Measurements from ENCODE around the gene CHRNA10. TPM values are rescaled to one million over a fixed set of nuclear protein-coding genes. Genes with fewer than 3 reads are reported as not detected.

Gene CHRNA10
- total RNA-seq, 4 donors from 2014 or later: 0.38 to 1.1 (median 1.1) TPM; not detected in 1

GRCh38 chr11:3623121-3623520 lies 48.1 kb downstream of the CHRNA10 start:
- Histone ChIP-seq H3K27ac (no peak overlapping the region), H3K4me3 (no peak overlapping the region), H3K27me3 (no peaks in the 10 kb centered on the region), H3K36me3 (no peaks in the 10 kb centered on the region), H3K4me1 (no peaks in the 10 kb centered on the region), H3K9me3 (no peaks in the 10 kb centered on the region)
- whole genome bisulfite sequencing, 2 donors: 80 to 83% methylated on average over 5 of the region's 5 CpGs
- intact Hi-C loops (cut with DNase I): no loop called here
- TF ChIP-seq, protein P1, sequence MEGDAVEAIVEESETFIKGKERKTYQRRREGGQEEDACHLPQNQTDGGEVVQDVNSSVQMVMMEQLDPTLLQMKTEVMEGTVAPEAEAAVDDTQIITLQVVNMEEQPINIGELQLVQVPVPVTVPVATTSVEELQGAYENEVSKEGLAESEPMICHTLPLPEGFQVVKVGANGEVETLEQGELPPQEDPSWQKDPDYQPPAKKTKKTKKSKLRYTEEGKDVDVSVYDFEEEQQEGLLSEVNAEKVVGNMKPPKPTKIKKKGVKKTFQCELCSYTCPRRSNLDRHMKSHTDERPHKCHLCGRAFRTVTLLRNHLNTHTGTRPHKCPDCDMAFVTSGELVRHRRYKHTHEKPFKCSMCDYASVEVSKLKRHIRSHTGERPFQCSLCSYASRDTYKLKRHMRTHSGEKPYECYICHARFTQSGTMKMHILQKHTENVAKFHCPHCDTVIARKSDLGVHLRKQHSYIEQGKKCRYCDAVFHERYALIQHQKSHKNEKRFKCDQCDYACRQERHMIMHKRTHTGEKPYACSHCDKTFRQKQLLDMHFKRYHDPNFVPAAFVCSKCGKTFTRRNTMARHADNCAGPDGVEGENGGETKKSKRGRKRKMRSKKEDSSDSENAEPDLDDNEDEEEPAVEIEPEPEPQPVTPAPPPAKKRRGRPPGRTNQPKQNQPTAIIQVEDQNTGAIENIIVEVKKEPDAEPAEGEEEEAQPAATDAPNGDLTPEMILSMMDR (IDR thresholded peaks at IDR 0.05): no peak
- TF ChIP-seq POLR2A (IDR thresholded peaks at IDR 0.05): no peak
- no peak for DNase-seq

GRCh38 chr11:3622521-3622920 lies 48.7 kb downstream of the CHRNA10 start:
- no peaks in the 10 kb centered on the region for H3K9me3 ChIP-seq
- intact Hi-C loops (cut with DNase I): no loop called here
- no peaks in the 10 kb centered on the region for H3K27me3 ChIP-seq
- no peaks in the 10 kb centered on the region for H3K36me3 ChIP-seq
- WGBS, 2 donors: 66 to 75% methylated on average over 4 of the region's 4 CpGs
- no peak for TF ChIP-seq POLR2A (IDR thresholded peaks at IDR 0.05)
- TF ChIP-seq, protein P1 (IDR thresholded peaks at IDR 0.05): no peak
- no peak overlapping the region for H3K4me3 ChIP-seq
- H3K27ac ChIP-seq: no peak overlapping the region
- no peaks in the 10 kb centered on the region for H3K4me1 ChIP-seq
- DNase-seq: no peak

- 65 to 66% methylated on average over 8 of the region's 8 CpGs for WGBS, 2 donors
- no peak for TF ChIP-seq POLR2A (IDR thresholded peaks at IDR 0.05)
- TF ChIP-seq, protein P1 (IDR thresholded peaks at IDR 0.05): no peak
- Histone ChIP-seq H3K4me3 (no peak overlapping the region), H3K36me3 (no peaks in the 10 kb centered on the region), H3K27me3 (peaks cover 0 to 4% (median 0%) of the 10 kb centered on the region in 4 donors), H3K9me3 (no peaks in the 10 kb centered on the region), H3K4me1 (peaks cover 0 to 3% (median 0%) of the 10 kb centered on the region in 3 donors), H3K27ac (no peak overlapping the region)
- no peak for DNase-seq
- intact Hi-C loops (cut with DNase I): no loop called here
Measured at GRCh38 chr11:3617990-3618389, 53.2 kb downstream of the CHRNA10 start.

GRCh38 chr11:3616721-3617460 lies 54.3 kb downstream of the CHRNA10 start:
- peaks cover 0 to 4% (median 0%) of the 10 kb centered on the region in 4 donors for H3K27me3 ChIP-seq
- H3K27ac ChIP-seq: no peak overlapping the region
- no peak overlapping the region for H3K4me3 ChIP-seq
- WGBS, 2 donors: 82 to 87% methylated on average over 19 to 21 of the region's 25 CpGs
- no peaks in the 10 kb centered on the region for H3K9me3 ChIP-seq
- TF ChIP-seq POLR2A (IDR thresholded peaks at IDR 0.05): no peak
- TF ChIP-seq, protein P1 (IDR thresholded peaks at IDR 0.05): no peak
- H3K36me3 ChIP-seq: no peaks in the 10 kb centered on the region
- no peak for DNase-seq
- intact Hi-C loops (cut with DNase I): no loop called here
- peaks cover 0 to 3% (median 0%) of the 10 kb centered on the region in 3 donors for H3K4me1 ChIP-seq

DNA sequence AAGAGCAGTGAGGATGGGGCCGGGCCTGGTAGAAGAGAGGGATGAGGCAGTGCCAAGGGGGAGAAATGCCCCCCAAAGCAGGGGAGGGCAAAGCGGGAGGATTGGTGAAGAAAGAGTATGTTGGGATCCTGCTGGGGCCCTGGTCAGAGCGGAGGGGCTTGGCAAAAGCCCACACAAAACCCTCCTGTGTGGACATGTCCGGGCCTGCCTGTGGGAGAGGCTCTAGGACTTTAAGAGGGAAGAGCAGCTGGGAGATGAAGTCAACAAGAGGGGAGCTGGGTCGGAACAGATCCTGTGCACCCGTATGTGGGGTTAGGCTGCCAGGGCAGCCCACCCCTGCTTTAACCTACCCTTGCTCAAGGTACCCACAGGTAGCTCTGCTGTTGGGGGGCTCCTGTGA lies 55.2 kb downstream of the CHRNA10 start:
- H3K4me1 ChIP-seq: peaks cover 0 to 3% (median 0%) of the 10 kb centered on the region in 3 donors
- H3K4me3 ChIP-seq: no peak overlapping the region
- no peak for DNase-seq
- no peaks in the 10 kb centered on the region for H3K9me3 ChIP-seq
- intact Hi-C loops (cut with DNase I): no loop called here
- TF ChIP-seq, protein P1 (IDR thresholded peaks at IDR 0.05): no peak
- no peak for TF ChIP-seq POLR2A (IDR thresholded peaks at IDR 0.05)
- H3K27me3 ChIP-seq: peaks cover 0 to 4% (median 0%) of the 10 kb centered on the region in 4 donors
- no peaks in the 10 kb centered on the region for H3K36me3 ChIP-seq
- H3K27ac ChIP-seq: no peak overlapping the region
- 56 to 68% methylated on average over 6 of the region's 6 CpGs for WGBS, 2 donors

Small RNAs within 50 kb of the gene (small RNA-seq; reads per million reads assigned to genes)
- gene RF00019 (0 reads per million in 4 donors), gene RNU6-1143P (0 reads per million in 4 donors)

Other genes with a start within 250 kb of the CHRNA10 start
- gene ART5, start 29.4 kb downstream of the CHRNA10 start, total RNA-seq: under 1 TPM in 1 of 4 donors, not detected in 3; 0.76 TPM
- not detected for gene ART1, start 26.3 kb downstream of the CHRNA10 start, total RNA-seq
- gene NUP98, start 126.2 kb upstream of the CHRNA10 start, total RNA-seq: 100 to 1,000 TPM in 1 of 4 donors, 10 to 100 TPM in 3; 54.2 to 110 (median 79.2) TPM
- gene PGAP2, start 137.2 kb upstream of the CHRNA10 start, total RNA-seq: 10 to 100 TPM; 10.8 to 30.8 (median 27.5) TPM
- 10 to 100 TPM; 51.6 to 84.5 (median 72.7) TPM for gene RHOG, start 169.6 kb upstream of the CHRNA10 start, total RNA-seq
- gene STIM1, start 184.3 kb upstream of the CHRNA10 start, total RNA-seq: 100 to 1,000 TPM in 1 of 4 donors, 10 to 100 TPM in 3; 50.1 to 112 (median 63.3) TPM

All from esophagus squamous epithelium (tissue), 5 donors.